ENCODE results near the gene DCLRE1B. TPM values are rescaled to one million over a fixed set of nuclear protein-coding genes. Genes with fewer than 3 reads are reported as not detected.

The DCLRE1B gene
- total and polyA plus RNA-seq, 10 donors, result 1.9 to 10.5 (median 7.3) TPM

DNA sequence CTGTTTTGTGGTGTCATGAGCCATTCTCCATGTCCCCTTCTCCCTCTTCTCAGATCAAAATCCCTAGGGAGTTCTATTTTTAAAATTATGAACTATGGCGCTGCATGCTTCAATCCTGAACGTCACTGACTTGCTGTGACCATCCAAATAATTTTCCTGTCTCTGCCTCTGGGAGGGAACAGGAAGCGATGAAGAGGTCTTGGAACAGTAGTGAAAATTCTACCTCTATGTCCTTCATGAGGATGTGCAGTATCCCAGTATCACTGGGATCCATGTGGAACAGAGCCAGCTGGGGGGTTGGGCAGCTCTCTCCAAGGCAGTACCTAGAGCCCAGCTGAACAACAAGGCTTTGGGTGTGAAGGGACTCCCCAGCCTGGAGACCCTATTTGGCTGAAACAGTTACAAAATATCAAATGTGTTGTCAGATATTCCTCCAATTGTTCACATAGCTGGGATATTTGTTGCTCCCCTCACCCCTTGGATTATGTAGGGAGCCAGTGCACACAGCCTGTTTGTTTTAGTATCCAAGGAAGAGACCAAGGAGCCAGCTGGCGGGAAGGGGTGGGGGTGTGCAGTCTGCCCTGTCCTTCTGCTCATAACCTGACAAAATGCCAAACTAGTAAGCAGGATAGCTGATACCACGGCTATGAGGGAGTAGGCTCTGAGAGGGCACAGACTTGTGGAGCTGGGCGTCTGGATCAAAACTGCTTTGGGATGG, 7.6 kb downstream of the DCLRE1B start:
- intact Hi-C loops (cut with DNase I; ENCODE audit: low total_unique reads), result no loop called here
- Histone ChIP-seq H3K4me3 (no peak overlapping the region), H3K9me3 (no peaks in the 10 kb centered on the region), H3K27me3 (replicated peaks in 1 of 7) (no peaks in the 10 kb centered on the region), H3K36me3 (peaks cover 3 to 54% (median 32%) of the 10 kb centered on the region in 6 donors), H3K4me1 (peaks cover 0 to 23% (median 2%) of the 10 kb centered on the region in 6 donors), H3K27ac (peak overlapping the region in 7 of 8 donors; percentile 24 to 67 (median 48))
- DNase-seq, result no peak
- TF ChIP-seq POLR2A (IDR thresholded peaks at IDR 0.05) (no peak), POLR2AphosphoS5 (IDR thresholded peaks at IDR 0.05) (peak in 1 of 3 donors; percentile 33)
- TF ChIP-seq, protein P1, sequence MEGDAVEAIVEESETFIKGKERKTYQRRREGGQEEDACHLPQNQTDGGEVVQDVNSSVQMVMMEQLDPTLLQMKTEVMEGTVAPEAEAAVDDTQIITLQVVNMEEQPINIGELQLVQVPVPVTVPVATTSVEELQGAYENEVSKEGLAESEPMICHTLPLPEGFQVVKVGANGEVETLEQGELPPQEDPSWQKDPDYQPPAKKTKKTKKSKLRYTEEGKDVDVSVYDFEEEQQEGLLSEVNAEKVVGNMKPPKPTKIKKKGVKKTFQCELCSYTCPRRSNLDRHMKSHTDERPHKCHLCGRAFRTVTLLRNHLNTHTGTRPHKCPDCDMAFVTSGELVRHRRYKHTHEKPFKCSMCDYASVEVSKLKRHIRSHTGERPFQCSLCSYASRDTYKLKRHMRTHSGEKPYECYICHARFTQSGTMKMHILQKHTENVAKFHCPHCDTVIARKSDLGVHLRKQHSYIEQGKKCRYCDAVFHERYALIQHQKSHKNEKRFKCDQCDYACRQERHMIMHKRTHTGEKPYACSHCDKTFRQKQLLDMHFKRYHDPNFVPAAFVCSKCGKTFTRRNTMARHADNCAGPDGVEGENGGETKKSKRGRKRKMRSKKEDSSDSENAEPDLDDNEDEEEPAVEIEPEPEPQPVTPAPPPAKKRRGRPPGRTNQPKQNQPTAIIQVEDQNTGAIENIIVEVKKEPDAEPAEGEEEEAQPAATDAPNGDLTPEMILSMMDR (IDR thresholded peaks at IDR 0.05 in 8 of 11, conservative IDR thresholded peaks at IDR 0.05 in 3 of 11), result no peak
- 65 to 82% (median 75%) methylated on average over 6 of the region's 6 CpGs for WGBS, 5 donors

DNA sequence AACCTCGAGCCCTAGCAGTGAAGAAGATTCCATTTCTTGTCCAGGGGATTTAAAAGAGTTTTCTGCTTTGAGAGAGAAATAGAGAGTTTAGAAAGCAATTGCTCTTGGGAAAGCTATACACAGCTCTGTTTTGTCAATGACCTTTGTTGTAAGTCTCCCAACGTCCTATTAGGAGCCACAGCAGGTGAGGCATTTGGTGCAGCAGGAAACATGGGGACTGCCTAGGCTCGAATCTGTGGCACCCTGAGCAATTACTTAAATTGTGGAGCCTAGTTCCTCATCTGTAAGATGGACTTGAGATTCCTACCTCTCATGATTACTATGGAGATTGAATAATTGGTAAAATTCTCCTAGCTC, 8.2 kb downstream of the DCLRE1B start:
- intact Hi-C loops (cut with DNase I; ENCODE audit: low total_unique reads), result no loop called here

DNA sequence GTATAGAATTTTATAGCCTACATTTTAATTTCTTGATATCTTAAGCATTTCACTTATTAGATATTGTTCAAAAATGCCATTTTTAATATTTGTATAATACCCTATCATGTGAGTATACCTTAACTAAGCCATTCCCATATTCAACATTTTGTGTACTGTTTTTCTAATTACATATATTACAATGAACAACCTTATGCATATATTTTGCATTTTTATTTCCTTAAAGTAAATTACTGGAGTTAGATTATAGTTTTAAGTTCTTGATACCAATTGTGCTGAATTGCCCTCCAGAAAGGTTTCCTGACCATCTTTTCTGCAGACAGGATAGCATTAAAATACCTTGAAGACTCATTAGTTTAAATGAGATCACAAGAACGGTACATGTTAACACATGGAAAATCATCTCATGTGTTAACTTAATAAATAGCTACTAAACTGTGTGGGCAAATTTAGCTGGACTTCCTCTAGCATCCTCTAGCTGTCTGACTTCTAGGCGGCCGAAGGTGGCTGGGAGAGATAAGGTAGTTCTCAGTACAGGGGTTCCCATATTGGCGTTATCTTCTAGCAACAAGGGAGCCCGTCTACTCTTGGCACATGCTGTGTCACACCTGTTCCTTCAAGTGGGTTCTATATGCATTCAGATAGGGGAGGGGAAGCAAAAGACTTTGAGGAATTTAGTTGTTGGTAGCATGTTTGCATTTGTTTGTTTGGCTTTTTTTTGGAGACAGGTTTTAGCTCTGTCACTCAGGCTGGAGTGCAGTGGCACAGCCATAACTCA, 8.9 kb downstream of the DCLRE1B start:
- intact Hi-C loops (cut with DNase I; ENCODE audit: low total_unique reads), result no loop called here
- TF ChIP-seq POLR2AphosphoS5 (IDR thresholded peaks at IDR 0.05), result no peak
- no peak for TF ChIP-seq POLR2A (IDR thresholded peaks at IDR 0.05)
- TF ChIP-seq, protein P1 (IDR thresholded peaks at IDR 0.05 in 8 of 11, conservative IDR thresholded peaks at IDR 0.05 in 3 of 11), result no peak
- no peak overlapping the region for H3K4me3 ChIP-seq
- H3K27me3 ChIP-seq (replicated peaks in 1 of 7), result no peaks in the 10 kb centered on the region
- H3K9me3 ChIP-seq, result no peaks in the 10 kb centered on the region
- H3K27ac ChIP-seq, result no peak overlapping the region
- H3K36me3 ChIP-seq, result peaks cover 0 to 41% (median 27%) of the 10 kb centered on the region in 6 donors
- WGBS, 5 donors, result 55 to 74% (median 67%) methylated on average over 5 of the region's 5 CpGs
- H3K4me1 ChIP-seq, result peaks cover 0 to 10% (median 0%) of the 10 kb centered on the region in 6 donors
- no peak for DNase-seq

More for the DNA sequence above, 8.2 kb downstream of the DCLRE1B start:
- TF ChIP-seq POLR2AphosphoS5 (IDR thresholded peaks at IDR 0.05), result no peak
- TF ChIP-seq, protein P1 (IDR thresholded peaks at IDR 0.05 in 8 of 11, conservative IDR thresholded peaks at IDR 0.05 in 3 of 11), result no peak
- TF ChIP-seq POLR2A (IDR thresholded peaks at IDR 0.05), result no peak
- H3K27ac ChIP-seq, result peak overlapping the region in 7 of 8 donors; percentile 24 to 67 (median 48)
- H3K9me3 ChIP-seq, result no peaks in the 10 kb centered on the region
- H3K4me3 ChIP-seq, result no peak overlapping the region
- H3K4me1 ChIP-seq, result peaks cover 0 to 18% (median 2%) of the 10 kb centered on the region in 6 donors
- peaks cover 3 to 49% (median 30%) of the 10 kb centered on the region in 6 donors for H3K36me3 ChIP-seq
- WGBS, 5 donors, result 52 to 73% (median 57%) methylated on average over 3 of the region's 3 CpGs
- DNase-seq, result no peak
- no peaks in the 10 kb centered on the region for H3K27me3 ChIP-seq (replicated peaks in 1 of 7)

DNA sequence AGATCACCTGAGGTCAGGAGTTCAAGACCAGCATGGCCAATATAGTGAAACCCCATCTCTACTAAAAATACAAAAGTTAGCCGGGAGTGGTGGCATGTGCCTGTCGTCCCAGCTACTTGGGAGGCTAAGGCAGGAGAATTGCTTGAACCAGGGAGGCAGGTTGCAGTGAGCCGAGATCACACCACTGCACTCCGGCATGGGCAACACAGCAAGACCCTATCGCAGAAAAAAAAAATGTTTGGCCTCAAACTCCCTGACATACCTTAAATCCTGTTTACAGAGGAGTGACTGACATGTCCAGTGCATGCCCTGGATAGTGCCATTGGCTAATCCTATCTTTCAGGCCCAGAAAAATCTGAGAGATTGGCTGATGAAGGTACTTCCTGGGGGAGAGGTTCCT, 11.8 kb downstream of the DCLRE1B start:
- TF ChIP-seq, protein P1 (IDR thresholded peaks at IDR 0.05 in 8 of 11, conservative IDR thresholded peaks at IDR 0.05 in 3 of 11), result no peak
- TF ChIP-seq POLR2A (IDR thresholded peaks at IDR 0.05) (no peak), POLR2AphosphoS5 (IDR thresholded peaks at IDR 0.05) (no peak)
- WGBS, 5 donors, result 93 to 98% (median 95%) methylated on average over 5 of the region's 5 CpGs
- Histone ChIP-seq H3K4me1 (peaks cover 0 to 8% (median 0%) of the 10 kb centered on the region in 6 donors), H3K36me3 (peaks cover 0 to 12% (median 6%) of the 10 kb centered on the region in 6 donors), H3K4me3 (no peak overlapping the region), H3K9me3 (no peaks in the 10 kb centered on the region), H3K27ac (no peak overlapping the region), H3K27me3 (replicated peaks in 1 of 7) (no peaks in the 10 kb centered on the region)
- no peak for DNase-seq
- intact Hi-C loops (cut with DNase I; ENCODE audit: low total_unique reads), result no loop called here

Data from spleen (tissue), 11 donors.